MM.1S (cell line): ENCODE results near the gene PAOX.
"Not testable (repeated sequence)": the region's sequence is repeated elsewhere in the genome, so short reads cannot be mapped to it uniquely, and the experiment has no call there.

ENCODE experiments used
- DNase-seq: peaks from one replicate; pipeline ENCODE4 v3.0.0-alpha.2; 2015
- H2AFZ ChIP-seq: fragments of 300-600 bp; sonication (generic); 2 replicates; pipeline ENCODE4 v1.6.0; 2016; ENCODE audit warnings: antibody characterized with exemption, low read length
- H3F3A ChIP-seq: fragments of 300-600 bp; sonication (generic); 2 replicates; pipeline ENCODE4 v1.6.1; 2016; ENCODE audit warnings: mild to moderate bottlenecking, antibody characterized with exemption, low read length, moderate library complexity, mixed read lengths; ENCODE audit not compliant: insufficient read depth
- H3K27ac ChIP-seq: fragments of 300-600 bp; sonication (generic); 2 replicates; pipeline ENCODE4 v1.5.1; 2016; ENCODE audit warnings: mild to moderate bottlenecking, low read length
- H3K27me3 ChIP-seq: fragments of 300-600 bp; sonication (generic); replicated peaks from 2 replicates; pipeline ENCODE4 v1.6.0; 2016; ENCODE audit warnings: low read length; ENCODE audit not compliant: insufficient read depth
- H3K36me3 ChIP-seq: fragments of 300-600 bp; sonication (generic); replicated peaks from 2 replicates; pipeline ENCODE4 v1.6.1; 2016; ENCODE audit warnings: mild to moderate bottlenecking, low read length, mixed read lengths; ENCODE audit not compliant: insufficient read depth
- H3K4me1 ChIP-seq: fragments of 300-600 bp; sonication (generic); 2 replicates; pipeline ENCODE4 v1.6.1; 2016; ENCODE audit warnings: low read length, mixed read lengths
- H3K4me2 ChIP-seq: fragments of 300-600 bp; sonication (generic); 2 replicates; pipeline ENCODE4 v1.6.0; 2016; ENCODE audit warnings: low read depth, low read length
- H3K4me3 ChIP-seq: fragments of 300-600 bp; sonication (generic); 2 replicates; pipeline ENCODE4 v1.5.1; 2016; ENCODE audit warnings: low read length, mixed read lengths
- H3K79me2 ChIP-seq: fragments of 300-600 bp; sonication (generic); 2 replicates; pipeline ENCODE4 v1.6.1; 2016; ENCODE audit warnings: mixed run types, low read length, mixed read lengths
- H3K9ac ChIP-seq: fragments of 300-600 bp; sonication (generic); 2 replicates; pipeline ENCODE4 v1.6.1; 2016; ENCODE audit warnings: low read length, mixed read lengths
- H3K9me2 ChIP-seq: fragments of 300-600 bp; sonication (generic); replicated peaks from 2 replicates; pipeline ENCODE4 v1.6.1; 2016; ENCODE audit warnings: mild to moderate bottlenecking, low read length, mixed read lengths; ENCODE audit not compliant: insufficient read depth
- H3K9me3 ChIP-seq: fragments of 300-600 bp; sonication (generic); replicated peaks from 2 replicates; pipeline ENCODE4 v1.6.1; 2016; ENCODE audit warnings: mild to moderate bottlenecking, low read length, mixed read lengths; ENCODE audit not compliant: insufficient read depth
- H4K20me1 ChIP-seq: fragments of 300-600 bp; sonication (generic); 2 replicates; pipeline ENCODE4 v1.6.1; 2016; ENCODE audit warnings: mild to moderate bottlenecking, low read length, moderate library complexity, mixed read lengths; ENCODE audit not compliant: insufficient read depth
- CTCF ChIP-seq: fragments of 300-600 bp; sonication (generic); IDR thresholded peaks from 2 replicates; pipeline ENCODE4 v1.5.1; 2016; ENCODE audit warnings: antibody characterized with exemption, low read length, mixed read lengths
- EZH2 ChIP-seq: fragments of 300-600 bp; sonication (generic); optimal IDR thresholded peaks from 2 replicates; pipeline ENCODE3; 2017; ENCODE audit warnings: low read depth, mild to moderate bottlenecking, antibody characterized with exemption, low read length, mixed read lengths
- EZH2phosphoT487 ChIP-seq: fragments of 300-600 bp; sonication (generic); IDR thresholded peaks from 2 replicates; pipeline ENCODE4 v1.6.1; 2018; ENCODE audit warnings: antibody characterized with exemption, low read length

Gene PAOX

GRCh38 chr10:133405844-133406527 lies 26.9 kb downstream of the PAOX start:
- Histone ChIP-seq H3K9me2 (no peaks in the 10 kb centered on the region), H3K9ac (no peak overlapping the region), H3F3A (peaks cover 7% of the 10 kb centered on the region; the same call in 1 of the 2 replicates), H3K79me2 (peaks cover 81% of the 10 kb centered on the region), H3K4me3 (no peak overlapping the region), H4K20me1 (no peaks in the 10 kb centered on the region), H3K27me3 (no peaks in the 10 kb centered on the region), H2AFZ (no peak overlapping the region), H3K27ac (no peak overlapping the region), H3K4me1 (peaks cover 15% of the 10 kb centered on the region), H3K9me3 (no peaks in the 10 kb centered on the region), H3K36me3 (peaks cover 10% of the 10 kb centered on the region; the same call in 1 of the 2 replicates), H3K4me2 (no peak overlapping the region)
- no peak for TF ChIP-seq EZH2
- no peak for DNase-seq

- Histone ChIP-seq H3F3A (no peaks in the 10 kb centered on the region), H3K9me2 (no peaks in the 10 kb centered on the region), H4K20me1 (no peaks in the 10 kb centered on the region), H3K4me3 (no peak overlapping the region), H3K27me3 (no peaks in the 10 kb centered on the region), H3K79me2 (peaks cover 60% of the 10 kb centered on the region), H3K27ac (no peak overlapping the region), H2AFZ (no peak overlapping the region), H3K36me3 (peaks cover 11% of the 10 kb centered on the region; the same call in 1 of the 2 replicates), H3K4me2 (no peak overlapping the region), H3K9ac (no peak overlapping the region), H3K9me3 (no peaks in the 10 kb centered on the region), H3K4me1 (no peaks in the 10 kb centered on the region)
- TF ChIP-seq EZH2phosphoT487 (no peak), CTCF (no peak), EZH2 (no peak)
- no peak for DNase-seq
These were observed 32.7 kb downstream of the PAOX start for GRCh38 chr10:133411523-133412380.

- Histone ChIP-seq H3K36me3 (peaks cover 11% of the 10 kb centered on the region; the same call in 1 of the 2 replicates), H2AFZ (no peak overlapping the region), H3K4me1 (no peaks in the 10 kb centered on the region), H3K27ac (no peak overlapping the region), H3K79me2 (peaks cover 54% of the 10 kb centered on the region), H3K27me3 (no peaks in the 10 kb centered on the region), H3F3A (no peaks in the 10 kb centered on the region), H3K4me3 (no peak overlapping the region), H3K9ac (no peak overlapping the region), H4K20me1 (no peaks in the 10 kb centered on the region), H3K9me3 (no peaks in the 10 kb centered on the region), H3K4me2 (no peak overlapping the region), H3K9me2 (no peaks in the 10 kb centered on the region)
- no peak for DNase-seq
- no peak for TF ChIP-seq EZH2phosphoT487
- no peak for TF ChIP-seq EZH2
- TF ChIP-seq CTCF = no peak
These were observed 33.3 kb downstream of the PAOX start for GRCh38 chr10:133412381-133412711.

GRCh38 chr10:133414401-133414800 lies 35.3 kb downstream of the PAOX start:
- not testable (repeated sequence) for H3K4me1 ChIP-seq, H4K20me1 ChIP-seq, H3K9me3 ChIP-seq, H3K4me2 ChIP-seq, H3K27ac ChIP-seq, H3K9ac ChIP-seq, H3F3A ChIP-seq, DNase-seq, H3K27me3 ChIP-seq, H3K9me2 ChIP-seq, H3K4me3 ChIP-seq, H2AFZ ChIP-seq
- Histone ChIP-seq H3K36me3 (peaks cover 11% of the 10 kb centered on the region; the same call in 1 of the 2 replicates), H3K79me2 (peaks cover 36% of the 10 kb centered on the region)
